Activated CD8-positive, alpha-beta T cell treated with anti-CD3 and anti-CD28 coated beads for 36 hours (primary cell): ENCODE data around the gene SCN1A. TPM values are rescaled to one million over a fixed set of nuclear protein-coding genes. Genes with fewer than 3 reads are reported as not detected.

Experiments
- ATAC-seq: fragments of 200-7000 bp; cut with Tn5 transposase; one replicate; pipeline ENCODE4 v1.10.0; 2021; ENCODE audit warnings: mild to moderate bottlenecking, moderate library complexity
- CTCF ChIA-PET: fragments of 350-600 bp; sonication (Branson Sonifier 250); formaldehyde crosslinking; loops from one replicate; lab custom pipeline; 2021; ENCODE audit warnings: antibody characterized with exemption; lab: Charles Lee
- POLR2A ChIA-PET: fragments of 350-600 bp; sonication (Branson Sonifier 250); formaldehyde crosslinking; loops from one replicate; lab custom pipeline; 2021; ENCODE audit warnings: antibody characterized with exemption; lab: Charles Lee
- DNase-seq: peaks from one replicate; pipeline ENCODE4 v3.0.0-alpha.2; 2020
- H3K27ac Mint-ChIP-seq: one replicate; pipeline ENCODE4 v1.8.0; 2021; ENCODE audit warnings: mild to moderate bottlenecking, mixed read lengths
- H3K27me3 Mint-ChIP-seq: one replicate; pipeline ENCODE4 v1.8.0; 2021; ENCODE audit warnings: mixed read lengths
- H3K36me3 Mint-ChIP-seq: one replicate; pipeline ENCODE4 v1.8.0; 2021; ENCODE audit warnings: low read depth, mixed read lengths
- H3K4me1 Mint-ChIP-seq: one replicate; pipeline ENCODE4 v1.8.0; 2021; ENCODE audit warnings: low read depth, mixed read lengths
- H3K4me3 Mint-ChIP-seq: one replicate; pipeline ENCODE4 v1.8.0; 2021; ENCODE audit warnings: mild to moderate bottlenecking, moderate library complexity, mixed read lengths
- H3K9me3 Mint-ChIP-seq: one replicate; pipeline ENCODE4 v1.8.0; 2021; ENCODE audit warnings: mixed read lengths
- CTCF ChIP-seq: fragments of 200-600 bp; IDR thresholded peaks from one replicate; pipeline ENCODE4 v1.8.0; 2022; ENCODE audit warnings: antibody characterized with exemption, mild to moderate bottlenecking
- intact Hi-C: fragments of 100-400 bp; cut with micrococcal nuclease; formaldehyde crosslinking; loops from one replicate; pipeline ENCODE4 v1.10.0; 2022
- total RNA-seq, 2 experiments: library from RNA; stranded (reverse); gene quantifications; one replicate each; pipeline ENCODE4 v1.2.3, GENCODE V29; 2021

The SCN1A gene
- total RNA-seq, 2 experiments from 2014 or later: not detected

DNA sequence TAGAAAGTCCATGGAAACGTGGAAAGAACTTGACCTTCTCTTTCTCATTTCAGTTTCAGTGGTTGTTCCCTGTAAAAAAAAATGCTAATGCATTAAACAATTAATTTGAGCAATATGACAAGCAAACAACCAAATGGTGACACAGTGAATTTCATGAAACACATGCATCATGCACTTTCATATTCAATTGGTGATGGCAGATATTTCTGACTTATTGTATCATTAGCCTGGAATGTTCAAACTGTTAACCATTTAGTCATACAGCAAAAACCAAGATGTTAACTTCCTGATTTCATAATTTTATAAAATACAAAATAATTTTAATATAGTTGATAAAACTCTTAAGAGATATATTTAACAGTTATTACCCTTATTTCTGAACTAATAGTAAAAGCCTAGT is 85.5 kb downstream of the SCN1A start:
- DNase-seq (no peak), ATAC-seq (no peak)
- ChIA-PET POLR2A (no interaction called here), CTCF (no interaction called here)
- Mint-ChIP-seq H3K27me3 (peaks cover 4% of the 10 kb centered on the region), H3K4me1 (no peaks in the 10 kb centered on the region), H3K9me3 (no peaks in the 10 kb centered on the region), H3K4me3 (no peak overlapping the region), H3K36me3 (no peaks in the 10 kb centered on the region), H3K27ac (no peak overlapping the region)
- no peak for TF ChIP-seq CTCF
- intact Hi-C loops: no loop called here

DNA sequence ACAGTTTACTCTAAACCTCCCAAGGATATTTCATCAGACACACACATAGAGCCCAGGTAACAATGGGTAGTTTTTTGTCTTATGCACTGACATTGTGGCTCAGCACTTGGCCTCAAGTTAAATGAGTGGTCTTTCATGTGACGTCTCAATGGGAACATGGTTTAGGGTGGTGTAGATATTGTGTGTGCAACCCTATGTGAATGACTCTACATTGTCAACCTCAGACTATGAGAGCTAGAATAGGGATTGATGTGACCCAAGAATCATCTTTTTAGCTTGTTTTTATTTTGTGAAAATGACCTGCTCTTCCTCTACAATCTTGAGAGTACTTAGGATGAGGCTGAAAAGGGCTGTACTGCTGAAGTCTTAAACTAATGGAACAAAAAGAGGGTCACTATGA is 86.2 kb downstream of the SCN1A start:
- H3K4me3 Mint-ChIP-seq: no peak overlapping the region
- ATAC-seq (no peak), DNase-seq (no peak)
- H3K36me3 Mint-ChIP-seq: no peaks in the 10 kb centered on the region
- ChIA-PET CTCF (no interaction called here), POLR2A (no interaction called here)
- intact Hi-C loops: no loop called here
- H3K4me1 Mint-ChIP-seq: no peaks in the 10 kb centered on the region
- H3K27ac Mint-ChIP-seq: no peak overlapping the region
- no peak for TF ChIP-seq CTCF
- H3K9me3 Mint-ChIP-seq: no peaks in the 10 kb centered on the region
- H3K27me3 Mint-ChIP-seq: peaks cover 2% of the 10 kb centered on the region

GRCh38 chr2:166032361-166032760 is 95.5 kb downstream of the SCN1A start:
- Mint-ChIP-seq H3K27me3 (peaks cover 3% of the 10 kb centered on the region), H3K4me1 (no peaks in the 10 kb centered on the region), H3K36me3 (no peaks in the 10 kb centered on the region), H3K4me3 (no peak overlapping the region), H3K27ac (no peak overlapping the region), H3K9me3 (no peaks in the 10 kb centered on the region)
- TF ChIP-seq CTCF: no peak
- intact Hi-C loops: no loop called here
- POLR2A ChIA-PET: no interaction called here
- DNase-seq (no peak), ATAC-seq (no peak)
- CTCF ChIA-PET: interaction anchor here (0.7 kb wide), 1 partner anchor 25 kb away, joined by 3 read pairs; no protein-coding TSS in a partner anchor

GRCh38 chr2:166031054-166031453 is 96.8 kb downstream of the SCN1A start:
- POLR2A ChIA-PET: no interaction called here

DNA sequence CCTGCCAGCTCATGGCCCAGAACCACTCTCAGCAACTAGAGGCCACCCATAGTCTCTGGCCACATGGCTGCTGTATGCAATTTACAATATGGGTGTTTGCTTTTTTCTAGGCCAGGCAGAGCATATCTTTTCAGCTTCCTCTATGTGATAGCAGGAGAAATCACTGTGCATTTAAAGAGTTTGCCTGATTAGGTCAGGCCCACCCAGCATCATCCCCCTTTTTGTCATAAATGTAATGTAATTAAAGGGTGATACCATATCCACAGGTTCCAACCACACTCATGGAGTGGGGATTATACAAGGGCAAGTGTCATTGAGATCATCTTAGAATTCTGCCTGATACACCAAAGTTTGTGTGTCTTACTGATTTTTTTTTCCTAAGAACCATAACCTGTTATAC is 102.5 kb downstream of the SCN1A start:
- ChIA-PET CTCF (no interaction called here), POLR2A (interaction anchor here (0.5 kb wide), 1 partner anchor 91 kb away, joined by 3 read pairs; no protein-coding TSS in a partner anchor)
- ATAC-seq (no peak), DNase-seq (no peak)
- H3K36me3 Mint-ChIP-seq: no peaks in the 10 kb centered on the region
- intact Hi-C loops: no loop called here
- TF ChIP-seq CTCF: no peak
- H3K9me3 Mint-ChIP-seq: no peaks in the 10 kb centered on the region
- no peaks in the 10 kb centered on the region for H3K4me1 Mint-ChIP-seq
- H3K27me3 Mint-ChIP-seq: peaks cover 3% of the 10 kb centered on the region
- no peak overlapping the region for H3K27ac Mint-ChIP-seq
- H3K4me3 Mint-ChIP-seq: no peak overlapping the region

More at GRCh38 chr2:166031054-166031453, 96.8 kb downstream of the SCN1A start:
- no peak overlapping the region for H3K4me3 Mint-ChIP-seq
- peaks cover 3% of the 10 kb centered on the region for H3K27me3 Mint-ChIP-seq
- no peak overlapping the region for H3K27ac Mint-ChIP-seq
- ATAC-seq: no peak
- no peaks in the 10 kb centered on the region for H3K4me1 Mint-ChIP-seq
- H3K36me3 Mint-ChIP-seq: no peaks in the 10 kb centered on the region
- no peaks in the 10 kb centered on the region for H3K9me3 Mint-ChIP-seq
- intact Hi-C loops: no loop called here
- no peak for TF ChIP-seq CTCF
- no peak for DNase-seq
- CTCF ChIA-PET: no interaction called here
